Activated naive CD4-positive, alpha-beta T cell treated with Interleukin-2 at 50 U/mL for 16 hours (primary cell): Measurements from ENCODE around the gene CSTB.

Source experiments
- DNase-seq: peaks from one replicate; pipeline ENCODE4 v3.0.0-alpha.2; 2020

CSTB gene

DNA sequence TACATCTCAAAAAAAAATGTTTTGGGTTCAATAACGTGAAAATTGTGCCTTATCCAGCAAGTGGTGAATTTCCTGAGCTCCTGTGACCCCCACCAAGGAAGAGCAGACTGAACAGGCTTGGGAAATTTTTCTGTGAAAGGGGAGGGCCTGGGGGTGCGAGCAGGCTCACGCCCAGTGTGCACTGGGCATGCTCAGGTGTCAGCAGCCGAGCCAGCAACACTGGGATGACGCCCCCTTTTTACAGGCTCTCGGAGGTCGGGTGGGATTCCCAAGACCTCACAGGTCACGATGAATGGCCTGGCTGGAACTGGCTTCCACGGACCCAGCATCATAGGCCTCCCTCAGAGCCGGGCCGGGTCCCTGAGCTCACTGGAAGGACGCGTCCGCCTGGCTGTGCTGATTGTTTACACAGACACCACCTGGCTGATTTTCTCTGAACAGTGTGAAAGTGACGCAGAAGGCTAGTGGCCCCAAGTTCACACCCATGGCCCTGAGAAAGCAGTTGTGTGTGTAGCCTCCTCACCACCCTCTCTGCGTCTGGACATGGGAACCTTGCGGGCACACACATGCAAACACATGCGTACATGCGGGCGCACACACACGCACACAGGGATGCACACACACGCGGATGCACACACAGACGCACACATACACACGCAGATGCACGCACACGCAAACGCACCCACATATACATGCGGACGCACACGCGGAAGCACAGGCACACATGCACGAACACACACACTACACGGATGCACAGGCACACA, 9.2 kb downstream of the CSTB start:
- DNase-seq: no peak

GRCh38 chr21:43764576-43765495, 11.3 kb downstream of the CSTB start:
- no peak for DNase-seq

DNA sequence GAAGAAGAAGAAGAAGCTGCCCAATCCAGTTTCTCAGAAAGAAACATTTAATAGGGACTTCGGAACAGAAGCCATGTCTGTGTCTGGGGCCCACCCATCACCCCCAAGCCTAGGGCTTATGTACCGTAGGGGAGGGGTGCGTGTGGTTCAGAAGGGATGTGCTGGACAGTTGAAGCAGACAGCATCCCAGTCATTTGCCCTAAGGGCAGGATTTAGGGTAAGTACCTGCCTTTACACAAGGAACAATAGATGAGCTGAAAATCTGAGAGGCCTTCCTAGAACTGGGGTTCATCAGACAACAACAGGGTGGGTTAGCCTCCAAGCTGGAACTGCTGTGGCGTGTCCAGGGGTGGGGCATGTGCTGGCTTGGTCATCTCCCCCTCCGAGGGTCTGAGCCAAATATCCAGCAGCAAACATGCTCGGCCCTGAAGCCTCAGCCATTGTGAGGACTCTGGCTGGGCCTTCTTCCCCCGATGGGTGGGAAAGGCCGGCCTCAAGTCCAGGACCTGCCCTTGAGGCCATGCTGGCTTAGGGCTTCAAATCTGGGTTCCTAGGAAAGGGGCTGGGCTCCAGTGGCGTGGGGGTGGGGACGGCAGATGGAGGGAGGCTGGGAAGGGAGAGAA, 12.1 kb downstream of the CSTB start:
- DNase-seq: no peak

- DNase-seq: no peak
Measured at GRCh38 chr21:43762303-43763128, 13.6 kb downstream of the CSTB start.

GRCh38 chr21:43761886-43762285, 14.2 kb downstream of the CSTB start:
- no peak for DNase-seq

GRCh38 chr21:43760391-43760958, 15.6 kb downstream of the CSTB start:
- no peak for DNase-seq

DNA sequence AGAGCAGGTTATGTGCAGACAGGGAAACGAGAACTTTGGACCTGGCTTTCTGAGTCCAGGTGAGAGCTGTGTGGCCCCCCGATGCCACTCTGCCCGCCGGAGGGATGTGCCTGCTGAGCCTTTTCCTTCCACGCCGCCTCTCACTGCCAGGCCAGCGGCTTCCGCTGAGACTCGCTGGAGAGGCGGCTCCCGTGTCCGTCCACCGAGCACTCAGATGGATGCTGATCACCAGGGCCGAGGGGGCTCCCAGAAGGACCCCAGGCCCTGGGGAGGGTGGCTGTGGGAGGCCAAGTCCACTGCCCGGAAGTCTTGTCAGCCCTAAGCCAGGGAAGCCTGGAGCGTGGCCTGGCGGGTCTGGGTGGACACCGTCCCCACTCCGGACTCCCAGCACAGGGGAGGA, 16.5 kb downstream of the CSTB start:
- DNase-seq: no peak

GRCh38 chr21:43758811-43759210, 17.3 kb downstream of the CSTB start:
- no peak for DNase-seq

DNA sequence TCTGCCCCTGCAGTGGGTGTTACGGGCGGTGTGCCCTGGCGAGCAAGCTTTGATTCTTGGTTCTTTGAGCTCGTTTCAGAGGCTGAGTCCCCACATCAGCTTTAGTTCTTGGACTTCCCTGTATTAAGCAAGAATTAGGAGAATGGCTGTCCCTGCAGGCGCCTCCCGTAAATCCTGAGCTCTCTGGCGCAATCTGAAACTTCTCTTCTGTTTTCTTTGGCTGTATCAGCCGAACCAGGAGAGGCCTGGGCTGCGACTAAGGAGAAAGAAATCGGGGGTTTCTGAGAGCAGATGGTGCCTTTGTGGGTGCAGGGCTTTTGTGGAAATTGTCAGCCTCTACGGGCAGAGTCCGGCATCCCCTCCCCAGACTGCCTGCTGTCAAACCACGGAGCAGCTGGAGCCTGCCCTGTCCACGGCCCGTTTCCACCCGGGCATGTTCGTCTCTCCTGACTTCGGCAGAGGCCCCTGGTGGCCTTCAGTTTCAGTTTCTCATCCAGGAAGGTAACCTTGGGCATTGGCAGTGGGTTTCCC, 17.9 kb downstream of the CSTB start:
- no peak for DNase-seq

GRCh38 chr21:43757601-43758000, 18.5 kb downstream of the CSTB start:
- no peak for DNase-seq

GRCh38 chr21:43755820-43756594, 20.1 kb downstream of the CSTB start:
- DNase-seq: no peak

GRCh38 chr21:43754948-43755781, 20.9 kb downstream of the CSTB start:
- no peak for DNase-seq

DNA sequence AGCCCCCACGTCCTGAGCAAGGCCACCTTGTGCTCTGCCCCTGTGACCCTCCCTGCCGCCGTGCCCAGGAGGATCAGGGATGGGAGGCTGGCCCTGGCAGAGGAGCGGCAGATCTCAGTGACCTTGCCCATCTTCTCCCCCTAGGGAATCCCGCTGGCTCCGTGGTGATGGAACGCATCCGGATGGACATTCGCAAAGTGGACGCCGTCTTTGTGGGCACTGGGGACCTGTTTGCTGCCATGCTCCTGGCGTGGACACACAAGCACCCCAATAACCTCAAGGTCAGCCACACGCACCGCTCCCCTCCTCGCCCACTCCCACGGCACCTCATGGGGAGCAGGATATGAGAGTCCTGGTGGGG, 22.7 kb downstream of the CSTB start:
- DNase-seq: no peak

DNA sequence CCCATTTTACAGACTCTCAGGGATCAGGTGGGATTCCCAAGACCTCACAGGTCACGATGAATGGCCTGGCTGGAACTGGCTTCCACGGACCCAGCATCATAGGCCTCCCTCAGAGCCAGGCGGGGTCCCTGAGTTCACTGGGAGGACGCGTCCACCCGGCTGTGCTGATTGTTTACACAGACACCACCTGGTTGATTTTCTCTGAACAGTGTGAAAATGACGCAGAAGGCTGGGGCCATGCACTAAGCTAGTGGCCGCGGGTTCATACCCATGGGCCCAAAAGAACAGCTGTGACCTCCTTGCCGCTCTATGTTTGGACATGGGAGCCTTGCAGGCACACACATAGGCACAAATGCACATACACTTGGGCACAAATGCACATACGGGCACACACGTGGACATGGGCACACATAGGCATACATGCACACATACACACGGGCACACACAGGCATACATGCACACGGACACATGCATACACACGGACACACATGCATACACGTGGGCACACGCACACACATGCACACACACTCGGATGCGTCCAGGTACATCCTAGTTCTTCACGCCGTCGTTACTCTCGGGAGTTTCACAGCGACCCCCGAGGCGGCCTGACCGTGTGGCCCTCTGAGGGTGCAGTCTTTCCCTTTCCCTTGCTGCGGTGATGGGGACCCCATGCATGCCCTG, 23.2 kb downstream of the CSTB start:
- DNase-seq: no peak

DNA sequence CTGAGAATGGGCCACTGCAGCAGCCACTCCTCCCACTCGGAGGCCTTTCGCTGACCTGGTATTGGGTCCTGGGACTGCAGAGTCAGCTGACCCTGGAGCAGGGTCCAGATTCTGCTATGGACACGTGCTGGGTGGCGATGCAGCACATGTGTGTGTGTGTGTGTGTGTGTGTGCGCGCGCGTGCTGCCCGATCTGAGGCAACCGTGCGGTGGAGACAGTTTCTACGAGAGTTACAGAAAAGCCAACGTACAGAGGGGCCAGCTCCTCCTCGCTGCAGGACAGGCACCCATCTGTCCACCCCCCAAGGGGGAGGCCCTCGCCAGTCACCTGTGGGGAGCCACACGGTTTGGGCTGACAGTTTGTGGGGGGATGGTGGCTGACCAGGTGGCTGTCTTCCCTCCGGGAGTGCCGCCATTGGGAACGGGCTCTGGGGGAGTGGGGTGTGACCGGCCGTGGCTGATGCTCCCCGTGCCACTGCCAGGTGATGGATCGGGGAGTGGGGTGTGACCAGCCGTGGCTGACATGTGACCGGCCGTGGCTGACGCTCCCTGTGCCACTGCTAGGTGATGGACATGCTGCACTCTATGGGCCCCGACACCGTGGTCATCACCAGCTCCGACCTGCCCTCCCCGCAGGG, 24.0 kb downstream of the CSTB start:
- DNase-seq: no peak

- no peak for DNase-seq
Measured at GRCh38 chr21:43750339-43751033, 25.6 kb downstream of the CSTB start.

DNA sequence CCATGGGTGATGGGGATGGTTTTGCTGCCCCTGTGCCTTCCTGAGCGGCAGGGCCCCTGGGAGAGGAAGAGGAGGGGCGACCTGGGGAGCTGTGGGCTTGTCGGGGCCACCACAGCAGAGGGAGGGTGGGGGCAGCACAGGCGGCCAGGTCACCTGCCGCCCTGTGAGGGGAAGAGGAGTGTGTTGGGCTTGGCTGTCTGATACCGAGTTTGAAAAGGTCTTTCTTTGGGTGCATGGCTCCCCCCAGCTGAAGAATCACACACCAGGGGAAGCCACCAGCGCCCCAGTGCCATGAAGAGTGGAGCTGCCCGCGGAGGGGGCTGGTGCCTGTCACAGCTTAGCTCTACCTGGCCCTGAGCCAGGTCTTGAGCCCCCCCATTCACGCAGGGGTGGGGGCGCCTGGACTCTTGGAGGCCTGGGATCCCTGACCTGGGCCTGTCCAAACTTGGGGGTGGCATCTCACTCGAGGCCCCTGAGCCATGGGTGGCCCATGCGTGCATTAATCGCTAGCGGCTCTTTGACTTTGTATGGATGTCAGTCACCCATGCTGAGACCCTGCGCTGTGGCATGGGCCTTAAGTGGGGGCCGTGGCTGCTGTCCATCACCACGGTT, 26.4 kb downstream of the CSTB start:
- DNase-seq: no peak

DNA sequence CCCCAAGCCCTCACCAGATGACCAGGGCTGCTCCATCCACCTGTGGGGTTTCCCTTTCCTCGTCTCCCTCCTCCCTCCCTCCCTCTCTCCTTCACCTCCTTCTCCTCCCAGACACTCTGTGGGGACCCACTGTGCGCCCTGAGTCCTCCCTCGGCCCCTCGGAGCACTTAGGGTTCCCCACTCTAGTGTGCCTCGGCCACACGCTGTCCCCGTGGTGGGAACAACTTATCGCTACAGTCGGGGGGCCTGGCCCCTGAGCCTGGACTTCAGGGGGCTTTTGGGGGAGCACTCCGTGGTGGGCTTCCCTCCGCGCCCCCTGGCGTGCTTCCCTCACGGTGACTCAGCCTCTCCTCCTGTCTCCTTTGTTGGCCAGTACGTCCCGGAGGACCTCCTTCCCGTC, 27.5 kb downstream of the CSTB start:
- DNase-seq: no peak
